OCI-LY1 (cell line): ENCODE results near the gene AANAT.

Source experiments
- CTCF ChIP-seq: fragments of 200-600 bp; sonication (generic), shearing (Covaris generic); IDR thresholded peaks from 2 replicates; pipeline ENCODE4 v1.5.1; 2017; ENCODE audit warnings: mild to moderate bottlenecking, antibody characterized with exemption, low read length, moderate library complexity, mixed read lengths
- EZH2 ChIP-seq: fragments of 200-600 bp; sonication (generic), shearing (Covaris generic); IDR thresholded peaks from 2 replicates; pipeline ENCODE4 v1.8.0; 2017; ENCODE audit warnings: borderline replicate concordance, mixed run types, mild to moderate bottlenecking, antibody characterized with exemption, low read length, moderate library complexity, mixed read lengths

DNA sequence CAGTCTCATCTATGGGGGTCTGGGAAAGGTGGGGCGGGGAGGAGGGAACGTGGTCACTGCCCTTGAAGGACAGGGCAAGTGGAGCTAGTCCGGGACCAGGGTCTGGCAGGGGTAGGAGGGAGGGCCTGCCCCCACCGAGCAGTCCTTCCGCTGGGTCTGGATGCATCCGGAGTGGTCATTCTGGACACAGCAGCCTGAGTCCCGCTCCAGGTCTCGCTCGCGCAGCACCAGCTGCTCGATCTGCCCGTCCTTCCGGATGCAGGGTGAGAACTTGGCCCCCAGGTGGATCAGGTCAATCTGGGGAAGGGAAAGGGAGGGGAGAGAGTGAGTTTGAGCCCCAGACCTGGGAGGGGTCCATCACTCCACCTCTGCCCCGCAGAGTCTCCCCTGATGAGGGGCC lies 6.8 kb downstream of the AANAT start:
- TF ChIP-seq CTCF (no peak), EZH2 (no peak)
